Heart right ventricle (tissue), 16 donors: Measurements from ENCODE around the gene MUC5B. TPM values are rescaled to one million over a fixed set of nuclear protein-coding genes. Genes with fewer than 3 reads are reported as not detected.

ENCODE experiments used
- ATAC-seq, 8 donors: fragments of 200-7000 bp; cut with Tn5 transposase; one replicate each; pipeline ENCODE4 v1.9.1; 2020; ENCODE audit warnings: mild to moderate bottlenecking in 8 of 8, moderate library complexity in 8 of 8, moderate number of reproducible peaks in 1 of 8
- DNase-seq, 2 donors: peaks; one replicate each; pipeline ENCODE4 v3.0.0-alpha.2; 2020
- H3K27ac ChIP-seq, 10 donors: fragments of 200-600 bp; sonication (generic) in 2 of 10; one replicate each; pipeline versions ENCODE4 v1.5.0 to v1.8.0; 2020 to 2022; ENCODE audit warnings: mild to moderate bottlenecking in 3 of 10
- H3K27me3 ChIP-seq, 7 donors: fragments of 200-600 bp; one replicate each; pipeline ENCODE4 v1.8.0; 2021 to 2022; ENCODE audit warnings: mild to moderate bottlenecking in 2 of 7
- H3K36me3 ChIP-seq, 9 donors: fragments of 200-600 bp; sonication (generic) in 1 of 9; one replicate each; pipeline versions ENCODE4 v1.5.0 to v1.8.0; 2020 to 2022; ENCODE audit warnings: mild to moderate bottlenecking in 2 of 9
- H3K4me1 ChIP-seq, 9 donors: fragments of 200-600 bp; sonication (generic) in 1 of 9; one replicate each; pipeline versions ENCODE4 v1.5.0 to v1.8.0; 2020 to 2022; ENCODE audit warnings: mild to moderate bottlenecking in 4 of 9
- H3K4me3 ChIP-seq, 10 donors: fragments of 200-600 bp; sonication (generic) in 2 of 10; one replicate each; pipeline versions ENCODE4 v1.5.0 to v1.8.0; 2020 to 2022; ENCODE audit warnings: mild to moderate bottlenecking in 7 of 10, moderate library complexity in 2 of 10
- H3K9me3 ChIP-seq, 11 donors: fragments of 200-600 bp in 10 of 11; sonication (generic) in 2 of 11; one replicate each; pipeline versions ENCODE4 v1.5.0 to v1.8.0; 2013 to 2022; ENCODE audit warnings: mild to moderate bottlenecking in 2 of 11, control low read depth in 1 of 11, moderate library complexity in 1 of 11
- WGBS, 2 donors: extraction: QIAGEN DNeasy Blood & Tissue Kit; methylation state at CpG; one replicate each; pipeline ENCODE4 v1.1.7; 2013; ENCODE audit warnings: inconsistent platforms in 1 of 2; 5-methylcytosine and 5-hydroxymethylcytosine counted together
- intact Hi-C, 10 donors: fragments of 100-400 bp; cut with DNase I; formaldehyde crosslinking; loops; one replicate each; pipeline versions ENCODE4 v1.11.1 to v1.14.2; 2022
- polyA plus RNA-seq, 2 donors: library from polyadenylated mRNA; stranded (reverse); fragments of 200-250 nt; gene quantifications; one replicate each; pipeline ENCODE4 v1.2.3, GENCODE V29; 2013
- total RNA-seq, 10 donors: library from RNA; stranded (reverse); fragmentation: NEBNext Ultra II Directional in 3 of 10; extraction: Animal tissue kit (Norgen Biotek cat#: 25700) in 3 of 10; gene quantifications; one replicate each; pipeline versions ENCODE4 v1.2.1 to v1.2.4, GENCODE V29; 2021 to 2023
- TF ChIP-seq, protein P1 (sequence below), 9 donors: fragments of 200-600 bp; sonication (generic) in 2 of 9; IDR thresholded peaks; one replicate each; pipeline versions ENCODE4 v1.5.0 to v1.8.0; 2021 to 2022; ENCODE audit warnings: antibody characterized with exemption in 9 of 9, mild to moderate bottlenecking in 5 of 9, moderate library complexity in 1 of 9
- donor health status: Arrhythmogenic right ventricular cardiomyopathy.
- donor health status: ischemic (EF 13 %, LVEDD 7.1; RV severe dilation, severe dysfunction).
- donor health status: healthy with polysubstance abuse.
- donor health status: DM: no; HTN: yes; CAD: no.
- donor health status: DM: no; HTN: no; CAD: no.
- donor health status: ischemic (EF 25% LVEDD 6.9; RV normal size, moderate dysfunction).
- donor health status: ischemic (EF 25% LVEDD 5.7; RV mildly dilated, moderate dysfunction).
- donor health status: healthy.
- donor health status: DM: yes; HTN: yes; CAD: no.
- donor health status: Ischemic cardiomyopathy.
- donor health status: ischemic (EF 35%, LVEDD 5.7; RV mildly dilated, moderate dysfunction).
- donor health status: nonischemic (EF 11% LVEDD 7.7; RV severe dilation, severe dysfunction).
- donor health status: DM: yes; HTN: yes; CAD: no.
- donor health status: PGD.
- donor health status: ischemic (EF 29% LVEDD 5.4; RV normal size, mild dysfunction).
- donor health status: nonischemic (EF 23%, LVEDD 6.1; RV moderate dilation, normal function).

The MUC5B gene
- total and polyA plus RNA-seq, 12 donors, result not detected

DNA sequence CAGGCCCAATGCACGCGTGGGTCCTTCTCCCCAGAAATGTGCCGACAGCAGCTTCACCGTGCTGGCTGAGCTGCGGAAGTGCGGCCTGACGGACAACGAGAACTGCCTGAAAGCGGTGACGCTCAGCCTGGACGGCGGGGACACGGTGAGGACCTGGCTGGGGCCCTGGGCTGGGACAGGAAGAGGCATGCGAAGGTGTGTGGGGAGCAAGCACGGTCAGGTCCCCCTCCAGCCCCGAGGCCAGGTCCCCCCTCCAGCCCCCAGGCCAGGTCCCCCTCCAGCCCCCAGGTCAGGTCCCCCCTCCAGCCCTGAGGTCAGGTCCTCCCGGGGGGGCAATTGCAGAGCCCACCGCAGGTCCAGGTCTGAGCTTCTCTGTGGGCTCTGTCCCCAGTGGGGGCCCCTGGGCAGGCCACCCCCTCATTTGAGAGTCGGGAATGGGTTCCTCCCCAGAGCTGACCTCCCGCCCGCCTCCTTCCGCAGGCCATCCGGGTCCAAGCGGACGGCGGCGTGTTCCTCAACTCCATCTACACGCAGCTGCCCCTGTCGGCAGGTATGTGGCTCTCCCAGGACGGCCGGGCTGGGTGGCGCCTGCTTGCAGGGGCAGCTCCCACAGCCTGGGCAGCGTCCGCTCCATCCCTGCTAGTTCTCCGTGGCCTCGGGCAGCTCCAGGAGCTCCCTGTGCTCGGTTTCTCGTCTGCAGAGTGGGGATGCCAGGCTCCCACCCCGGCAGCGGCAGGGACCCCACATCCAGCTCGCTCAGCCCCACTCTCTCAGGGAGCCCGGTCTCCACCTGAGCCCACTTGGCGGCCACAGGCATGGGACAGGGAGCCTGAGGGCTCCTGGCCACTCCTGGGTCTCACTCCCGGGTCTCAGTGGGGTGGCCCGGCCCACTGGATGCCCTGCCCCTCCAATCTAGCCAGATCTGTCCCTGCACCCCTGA is 7.9 kb downstream of the MUC5B start:
- TF ChIP-seq, protein P1, sequence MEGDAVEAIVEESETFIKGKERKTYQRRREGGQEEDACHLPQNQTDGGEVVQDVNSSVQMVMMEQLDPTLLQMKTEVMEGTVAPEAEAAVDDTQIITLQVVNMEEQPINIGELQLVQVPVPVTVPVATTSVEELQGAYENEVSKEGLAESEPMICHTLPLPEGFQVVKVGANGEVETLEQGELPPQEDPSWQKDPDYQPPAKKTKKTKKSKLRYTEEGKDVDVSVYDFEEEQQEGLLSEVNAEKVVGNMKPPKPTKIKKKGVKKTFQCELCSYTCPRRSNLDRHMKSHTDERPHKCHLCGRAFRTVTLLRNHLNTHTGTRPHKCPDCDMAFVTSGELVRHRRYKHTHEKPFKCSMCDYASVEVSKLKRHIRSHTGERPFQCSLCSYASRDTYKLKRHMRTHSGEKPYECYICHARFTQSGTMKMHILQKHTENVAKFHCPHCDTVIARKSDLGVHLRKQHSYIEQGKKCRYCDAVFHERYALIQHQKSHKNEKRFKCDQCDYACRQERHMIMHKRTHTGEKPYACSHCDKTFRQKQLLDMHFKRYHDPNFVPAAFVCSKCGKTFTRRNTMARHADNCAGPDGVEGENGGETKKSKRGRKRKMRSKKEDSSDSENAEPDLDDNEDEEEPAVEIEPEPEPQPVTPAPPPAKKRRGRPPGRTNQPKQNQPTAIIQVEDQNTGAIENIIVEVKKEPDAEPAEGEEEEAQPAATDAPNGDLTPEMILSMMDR (IDR thresholded peaks at IDR 0.05), result no peak
- intact Hi-C loops, result no loop called here
- Histone ChIP-seq H3K4me3 (no peak overlapping the region), H3K27me3 (peaks cover 9 to 59% (median 44%) of the 10 kb centered on the region in 7 donors), H3K9me3 (no peaks in the 10 kb centered on the region), H3K27ac (no peak overlapping the region), H3K36me3 (no peaks in the 10 kb centered on the region), H3K4me1 (no peaks in the 10 kb centered on the region)
- WGBS, 2 donors, result 73 to 74% methylated on average over 44 to 45 of the region's 45 CpGs
- ATAC-seq, result no peak
- DNase-seq, result peak in 1 of 2 donors; percentile 12

DNA sequence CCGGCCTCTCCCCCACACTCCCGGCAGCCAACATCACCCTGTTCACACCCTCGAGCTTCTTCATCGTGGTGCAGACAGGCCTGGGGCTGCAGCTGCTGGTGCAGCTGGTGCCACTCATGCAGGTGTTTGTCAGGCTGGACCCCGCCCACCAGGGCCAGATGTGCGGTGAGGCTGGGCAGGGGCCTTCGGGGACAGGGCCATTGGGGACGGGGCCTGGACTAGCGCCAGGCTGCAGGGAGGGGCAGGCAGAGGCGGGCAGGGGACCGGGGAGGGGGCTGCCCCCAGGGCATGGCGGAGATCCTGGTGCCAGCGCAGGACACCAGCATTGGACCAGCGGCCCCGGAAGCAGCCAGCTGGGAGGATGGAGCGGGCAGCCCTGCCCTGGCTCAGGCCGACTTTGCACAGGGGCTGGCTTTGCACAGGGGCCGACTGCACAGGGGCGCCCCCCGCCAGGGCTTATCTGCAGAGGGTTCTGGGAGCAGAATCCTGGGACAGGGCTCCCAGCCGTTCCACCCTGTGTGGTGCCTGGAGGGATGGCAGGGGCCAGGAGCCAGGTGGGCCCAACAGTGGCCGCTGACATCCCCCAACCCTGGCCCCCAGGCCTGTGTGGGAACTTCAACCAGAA is 8.6 kb downstream of the MUC5B start:
- H3K36me3 ChIP-seq, result no peaks in the 10 kb centered on the region
- ATAC-seq (no peak), DNase-seq (peak in 1 of 2 donors; percentile 7)
- H3K4me3 ChIP-seq, result no peak overlapping the region
- peaks cover 9 to 51% (median 36%) of the 10 kb centered on the region in 7 donors for H3K27me3 ChIP-seq
- TF ChIP-seq, protein P1 (IDR thresholded peaks at IDR 0.05), result no peak
- no peaks in the 10 kb centered on the region for H3K4me1 ChIP-seq
- 64 to 67% methylated on average over 21 to 22 of the region's 22 CpGs for WGBS, 2 donors
- no peaks in the 10 kb centered on the region for H3K9me3 ChIP-seq
- H3K27ac ChIP-seq, result no peak overlapping the region
- intact Hi-C loops, result no loop called here

DNA sequence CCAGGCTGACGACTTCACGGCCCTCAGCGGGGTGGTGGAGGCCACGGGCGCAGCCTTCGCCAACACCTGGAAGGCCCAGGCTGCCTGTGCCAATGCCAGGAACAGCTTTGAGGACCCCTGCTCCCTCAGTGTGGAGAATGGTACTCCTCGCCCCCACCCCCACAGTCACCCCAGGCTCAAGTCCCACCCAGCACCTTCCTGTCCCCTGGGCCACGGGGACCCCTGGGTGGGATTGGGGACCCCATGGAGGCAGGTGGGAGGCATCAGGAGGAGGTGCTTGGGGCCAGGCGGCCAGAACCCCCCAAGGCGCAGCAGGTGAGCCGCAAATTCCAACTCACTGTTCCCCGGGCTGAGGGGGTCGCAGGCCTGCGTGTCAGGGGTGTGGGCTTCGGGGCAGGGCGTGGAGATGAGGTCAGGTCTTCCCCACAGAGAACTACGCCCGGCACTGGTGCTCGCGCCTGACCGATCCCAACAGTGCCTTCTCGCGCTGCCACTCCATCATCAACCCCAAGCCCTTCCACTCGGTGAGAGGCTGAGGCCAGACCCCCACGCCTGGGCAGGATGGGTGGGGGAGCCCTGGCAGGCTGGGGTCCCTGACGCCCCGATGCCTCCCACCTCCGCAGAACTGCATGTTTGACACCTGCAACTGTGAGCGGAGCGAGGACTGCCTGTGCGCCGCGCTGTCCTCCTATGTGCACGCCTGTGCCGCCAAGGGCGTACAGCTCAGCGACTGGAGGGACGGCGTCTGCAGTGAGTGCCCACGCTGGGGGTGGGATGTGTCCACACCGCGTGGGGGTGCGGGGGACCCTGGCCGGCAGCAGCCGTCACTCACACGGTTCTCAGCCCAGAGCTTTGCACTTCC is 9.4 kb downstream of the MUC5B start:
- 76 to 78% methylated on average over 45 to 46 of the region's 46 CpGs for WGBS, 2 donors
- no peak overlapping the region for H3K27ac ChIP-seq
- ATAC-seq (no peak), DNase-seq (peak in 1 of 2 donors; percentile 2)
- TF ChIP-seq, protein P1 (IDR thresholded peaks at IDR 0.05), result no peak
- no peaks in the 10 kb centered on the region for H3K9me3 ChIP-seq
- no peaks in the 10 kb centered on the region for H3K36me3 ChIP-seq
- no peak overlapping the region for H3K4me3 ChIP-seq
- H3K4me1 ChIP-seq, result no peaks in the 10 kb centered on the region
- H3K27me3 ChIP-seq, result peaks cover 9 to 44% (median 33%) of the 10 kb centered on the region in 7 donors
- intact Hi-C loops, result no loop called here

DNA sequence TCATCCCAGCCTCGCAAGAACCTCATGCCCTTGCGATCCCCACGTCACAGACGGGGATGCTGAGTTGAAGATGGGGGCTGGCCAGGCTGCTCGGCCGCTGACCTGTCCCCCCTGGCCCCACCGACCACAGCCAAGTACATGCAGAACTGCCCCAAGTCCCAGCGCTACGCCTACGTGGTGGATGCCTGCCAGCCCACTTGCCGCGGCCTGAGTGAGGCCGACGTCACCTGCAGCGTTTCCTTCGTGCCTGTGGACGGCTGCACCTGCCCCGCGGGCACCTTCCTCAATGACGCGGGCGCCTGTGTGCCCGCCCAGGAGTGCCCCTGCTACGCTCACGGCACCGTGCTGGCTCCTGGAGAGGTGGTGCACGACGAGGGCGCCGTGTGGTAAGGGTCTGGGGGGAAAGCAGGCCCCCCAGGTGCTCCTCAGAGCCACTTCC is 10.0 kb downstream of the MUC5B start:
- no peak for ATAC-seq
- Histone ChIP-seq H3K36me3 (no peaks in the 10 kb centered on the region), H3K9me3 (no peaks in the 10 kb centered on the region), H3K4me3 (no peak overlapping the region), H3K4me1 (no peaks in the 10 kb centered on the region), H3K27me3 (peaks cover 9 to 40% (median 28%) of the 10 kb centered on the region in 7 donors), H3K27ac (no peak overlapping the region)
- DNase-seq, result peak in 1 of 2 donors; percentile 7
- intact Hi-C loops, result no loop called here
- TF ChIP-seq, protein P1 (IDR thresholded peaks at IDR 0.05), result no peak
- WGBS, 2 donors, result 74 to 81% methylated on average over 30 of the region's 30 CpGs
